Activated naive CD4-positive, alpha-beta T cell treated with anti-CD3 and anti-CD28 coated beads for 36 hours (primary cell): ENCODE measurements around the gene MAP3K2. TPM values are rescaled to one million over a fixed set of nuclear protein-coding genes. Genes with fewer than 3 reads are reported as not detected.
A peak's percentile ranks its signal among the peaks of the same experiment; 100 is the strongest.
"Not testable (repeated sequence)": the region's sequence is repeated elsewhere in the genome, so short reads cannot be mapped to it uniquely, and the experiment has no call there.

ENCODE experiments used
- CTCF ChIA-PET: fragments of 350-600 bp; sonication (Branson Sonifier 250); formaldehyde crosslinking; loops from one replicate; lab custom pipeline; 2021; ENCODE audit warnings: antibody characterized with exemption; lab: Charles Lee
- DNase-seq: peaks from one replicate; pipeline ENCODE4 v3.0.0-alpha.2; 2020
- H3K27ac Mint-ChIP-seq: one replicate; pipeline ENCODE4 v1.8.0; 2021; ENCODE audit warnings: mild to moderate bottlenecking, mixed read lengths
- H3K27me3 Mint-ChIP-seq: one replicate; pipeline ENCODE4 v1.8.0; 2021; ENCODE audit warnings: low read depth, mixed read lengths
- H3K36me3 Mint-ChIP-seq: one replicate; pipeline ENCODE4 v1.8.0; 2021; ENCODE audit warnings: low read depth, mixed read lengths
- H3K4me1 Mint-ChIP-seq: one replicate; pipeline ENCODE4 v1.8.0; 2021; ENCODE audit warnings: low read depth, mixed read lengths
- H3K4me3 Mint-ChIP-seq: one replicate; pipeline ENCODE4 v1.8.0; 2021; ENCODE audit warnings: mild to moderate bottlenecking, moderate library complexity, mixed read lengths
- H3K9me3 Mint-ChIP-seq: one replicate; pipeline ENCODE4 v1.8.0; 2021; ENCODE audit warnings: mixed read lengths
- intact Hi-C: fragments of 100-400 bp; cut with micrococcal nuclease; formaldehyde crosslinking; loops from one replicate; pipeline ENCODE4 v1.15.1; 2023
- total RNA-seq, 2 experiments: library from RNA; stranded (reverse); gene quantifications; one replicate each; pipeline ENCODE4 v1.2.3, GENCODE V29; 2021

The MAP3K2 gene
- total RNA-seq, 2 experiments from 2014 or later = 27.1 to 27.4 TPM

GRCh38 chr2:127409716-127410115 lies 21.9 kb upstream of the MAP3K2 start:
- intact Hi-C loops = loop anchor here (1.0 to 5.0 kb wide), 3 partner anchors 21 to 752 kb away; partner anchors contain the start of genes GYPC and SFT2D3
- not testable (repeated sequence) for H3K27me3 Mint-ChIP-seq, H3K9me3 Mint-ChIP-seq, H3K4me3 Mint-ChIP-seq, H3K36me3 Mint-ChIP-seq, H3K27ac Mint-ChIP-seq, DNase-seq
- H3K4me1 Mint-ChIP-seq = peaks cover 35% of the 10 kb centered on the region
- CTCF ChIA-PET = interaction anchor here (0.6 kb wide), 1 partner anchor 325 kb away, joined by 5 read pairs; no protein-coding TSS in a partner anchor

GRCh38 chr2:127408807-127409099 lies 21.0 kb upstream of the MAP3K2 start:
- Mint-ChIP-seq H3K4me3 (peak overlapping the region; percentile 11), H3K36me3 (no peaks in the 10 kb centered on the region), H3K9me3 (peaks cover 6% of the 10 kb centered on the region), H3K27me3 (peaks cover 6% of the 10 kb centered on the region), H3K4me1 (peaks cover 33% of the 10 kb centered on the region), H3K27ac (no peak overlapping the region)
- intact Hi-C loops = no loop called here
- no peak for DNase-seq
- CTCF ChIA-PET = no interaction called here

- no peaks in the 10 kb centered on the region for H3K36me3 Mint-ChIP-seq
- no peak overlapping the region for H3K27ac Mint-ChIP-seq
- H3K9me3 Mint-ChIP-seq = peaks cover 3% of the 10 kb centered on the region
- CTCF ChIA-PET = no interaction called here
- peak; percentile 88 for DNase-seq
- H3K4me3 Mint-ChIP-seq = peak overlapping the region; percentile 11
- H3K27me3 Mint-ChIP-seq = peaks cover 5% of the 10 kb centered on the region
- H3K4me1 Mint-ChIP-seq = peaks cover 32% of the 10 kb centered on the region
- intact Hi-C loops = no loop called here
Measured at GRCh38 chr2:127408004-127408806, 20.4 kb upstream of the MAP3K2 start.

DNA sequence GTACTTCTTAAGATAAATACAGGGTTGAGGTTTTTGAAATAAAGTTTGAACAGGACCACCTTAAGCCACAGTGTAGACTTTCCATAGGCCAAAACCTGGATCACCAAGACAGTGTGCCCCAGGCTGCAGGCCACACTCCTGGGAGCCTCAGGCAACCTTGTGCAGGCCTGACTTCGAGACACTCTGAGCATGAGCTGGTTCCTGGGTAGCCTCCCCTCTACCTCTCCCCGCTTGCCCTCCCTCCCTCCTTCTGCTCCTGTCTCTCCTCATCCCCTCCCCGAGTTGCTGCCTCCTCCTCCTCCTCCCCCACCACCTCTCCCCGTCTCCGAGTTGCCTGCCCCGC lies 19.9 kb upstream of the MAP3K2 start:
- peaks cover 2% of the 10 kb centered on the region for H3K27me3 Mint-ChIP-seq
- no peak overlapping the region for H3K27ac Mint-ChIP-seq
- H3K36me3 Mint-ChIP-seq = no peaks in the 10 kb centered on the region
- intact Hi-C loops = loop anchor here (1.0 kb wide), 1 partner anchor 9 kb away; no protein-coding TSS in a partner anchor
- CTCF ChIA-PET = no interaction called here
- H3K4me1 Mint-ChIP-seq = peaks cover 32% of the 10 kb centered on the region
- DNase-seq = no peak
- peak overlapping the region; percentile 15 for H3K4me3 Mint-ChIP-seq
- no peaks in the 10 kb centered on the region for H3K9me3 Mint-ChIP-seq

DNA sequence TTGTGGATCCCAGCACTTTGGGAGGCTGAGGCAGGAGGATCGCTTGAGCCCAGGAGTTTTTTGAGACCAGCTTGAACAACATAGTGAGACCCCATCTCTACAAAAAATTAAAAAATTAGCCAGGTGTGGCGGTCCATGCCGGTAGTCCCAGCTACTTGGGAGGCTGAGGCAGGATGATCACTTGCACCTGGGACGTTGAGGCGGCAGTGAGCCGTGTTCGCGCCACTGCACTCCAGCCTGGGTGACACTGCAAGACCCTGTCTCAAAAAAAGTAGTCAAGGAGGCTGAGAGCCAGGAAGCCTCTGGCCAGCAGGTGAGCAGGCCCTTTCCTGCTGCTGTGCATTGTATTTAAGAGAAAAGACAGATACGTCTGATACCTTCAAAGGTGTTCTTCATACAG lies 19.3 kb upstream of the MAP3K2 start:
- CTCF ChIA-PET = no interaction called here
- no peak overlapping the region for H3K4me3 Mint-ChIP-seq
- H3K4me1 Mint-ChIP-seq = peaks cover 30% of the 10 kb centered on the region
- H3K36me3 Mint-ChIP-seq = no peaks in the 10 kb centered on the region
- no peaks in the 10 kb centered on the region for H3K9me3 Mint-ChIP-seq
- no peak overlapping the region for H3K27ac Mint-ChIP-seq
- intact Hi-C loops = loop anchor here (1.0 kb wide), 1 partner anchor 9 kb away; no protein-coding TSS in a partner anchor
- DNase-seq = no peak
- H3K27me3 Mint-ChIP-seq = peaks cover 2% of the 10 kb centered on the region

GRCh38 chr2:127406454-127406853 lies 18.7 kb upstream of the MAP3K2 start:
- peaks cover 28% of the 10 kb centered on the region for H3K4me1 Mint-ChIP-seq
- H3K36me3 Mint-ChIP-seq = no peaks in the 10 kb centered on the region
- no peaks in the 10 kb centered on the region for H3K9me3 Mint-ChIP-seq
- CTCF ChIA-PET = no interaction called here
- no peak overlapping the region for H3K4me3 Mint-ChIP-seq
- no peak overlapping the region for H3K27ac Mint-ChIP-seq
- intact Hi-C loops = no loop called here
- DNase-seq = no peak
- H3K27me3 Mint-ChIP-seq = peaks cover 2% of the 10 kb centered on the region

DNA sequence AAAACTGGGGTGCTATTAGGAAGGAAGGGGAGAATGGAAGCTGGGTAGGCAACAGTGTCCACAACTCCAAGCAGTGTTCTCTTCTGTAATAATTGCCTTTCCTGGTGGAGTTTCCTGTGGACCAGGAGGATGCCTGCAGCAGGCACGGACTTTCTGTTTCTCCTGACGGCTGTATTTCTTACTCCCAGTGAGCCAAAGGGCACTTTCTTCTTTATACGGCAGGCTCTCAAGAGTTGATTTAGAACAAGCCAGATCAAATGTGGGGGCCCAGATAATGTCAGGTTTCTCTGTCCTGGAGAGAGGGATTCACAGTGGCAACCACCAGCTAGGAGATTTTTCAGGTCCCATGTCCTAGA lies 17.5 kb upstream of the MAP3K2 start:
- H3K4me3 Mint-ChIP-seq = no peak overlapping the region
- CTCF ChIA-PET = interaction anchor here (1.2 kb wide), 1 partner anchor 10 kb away, joined by 3 read pairs; no protein-coding TSS in a partner anchor
- intact Hi-C loops = no loop called here

DNA sequence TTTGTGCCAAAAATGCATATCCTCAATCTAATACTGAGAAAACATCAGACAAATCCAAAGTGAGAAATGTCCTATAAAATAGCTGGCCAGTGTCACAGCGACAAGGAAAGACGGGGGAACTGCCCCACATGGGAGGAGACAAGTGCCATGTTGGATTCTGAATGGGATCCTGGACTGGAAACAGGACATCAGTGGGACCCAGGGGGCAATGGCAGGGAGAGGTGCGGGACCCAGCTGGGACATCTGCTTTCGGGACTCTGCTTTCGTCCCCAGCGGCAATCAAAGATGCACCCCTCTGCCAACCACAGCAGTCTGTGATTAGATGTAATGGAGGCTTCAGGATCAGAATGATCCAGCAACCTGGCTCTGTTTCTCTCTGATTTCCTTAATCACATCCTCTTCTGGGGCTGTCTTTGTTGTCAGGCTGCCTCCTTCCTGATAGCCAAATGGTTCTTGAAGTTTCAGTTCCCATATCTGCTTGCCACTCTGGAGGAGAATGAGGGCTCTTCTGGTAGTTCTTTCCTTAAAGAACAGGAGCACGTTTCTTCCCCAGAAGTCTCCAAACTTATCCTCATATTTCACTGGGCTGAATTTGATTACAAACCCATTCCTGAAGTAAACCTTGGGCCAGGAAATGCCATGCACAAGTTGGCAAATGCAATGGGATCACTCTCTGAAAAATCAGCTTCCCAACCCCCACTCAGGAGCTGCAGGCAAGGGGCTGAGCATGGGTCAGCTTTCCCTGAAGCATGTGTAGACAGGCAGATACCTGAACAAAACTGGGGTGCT lies 16.9 kb upstream of the MAP3K2 start:
- Mint-ChIP-seq H3K4me1 (peaks cover 11% of the 10 kb centered on the region), H3K9me3 (no peaks in the 10 kb centered on the region), H3K36me3 (no peaks in the 10 kb centered on the region), H3K27me3 (peaks cover 2% of the 10 kb centered on the region), H3K27ac (no peak overlapping the region), H3K4me3 (no peak overlapping the region)
- intact Hi-C loops = no loop called here
- CTCF ChIA-PET = interaction anchor here (1.2 kb wide), 1 partner anchor 10 kb away, joined by 3 read pairs; no protein-coding TSS in a partner anchor
- no peak for DNase-seq

More for the DNA sequence above, 17.5 kb upstream of the MAP3K2 start:
- Mint-ChIP-seq H3K27ac (no peak overlapping the region), H3K4me1 (peaks cover 16% of the 10 kb centered on the region), H3K36me3 (no peaks in the 10 kb centered on the region), H3K9me3 (no peaks in the 10 kb centered on the region), H3K27me3 (peaks cover 2% of the 10 kb centered on the region)
- no peak for DNase-seq

DNA sequence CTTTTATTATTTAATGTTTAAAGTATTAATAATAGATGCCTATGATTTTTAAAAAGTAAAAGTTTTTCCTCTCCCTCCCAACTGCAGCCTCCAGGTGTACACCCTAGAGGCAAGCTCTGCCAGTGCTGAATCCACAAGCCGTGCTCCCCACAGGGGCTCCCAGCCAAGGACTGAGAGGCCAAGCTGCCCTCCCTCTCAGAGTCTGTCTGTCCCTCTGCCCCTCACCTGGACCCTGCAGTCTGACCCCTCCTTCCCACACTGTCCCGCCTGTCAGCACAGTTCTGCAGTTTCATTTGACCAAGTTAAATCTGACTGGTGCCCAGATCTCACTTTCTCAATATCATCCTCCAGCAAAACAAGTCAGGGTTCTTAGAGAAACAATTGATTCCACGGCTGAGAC lies 15.7 kb upstream of the MAP3K2 start:
- DNase-seq = no peak
- Mint-ChIP-seq H3K4me3 (no peak overlapping the region), H3K4me1 (peaks cover 9% of the 10 kb centered on the region), H3K9me3 (no peaks in the 10 kb centered on the region), H3K36me3 (no peaks in the 10 kb centered on the region), H3K27me3 (peaks cover 2% of the 10 kb centered on the region), H3K27ac (no peak overlapping the region)
- intact Hi-C loops = no loop called here
- CTCF ChIA-PET = no interaction called here

GRCh38 chr2:127401757-127402695 lies 14.3 kb upstream of the MAP3K2 start:
- intact Hi-C loops = no loop called here
- Mint-ChIP-seq H3K9me3 (no peaks in the 10 kb centered on the region), H3K4me1 (peaks cover 9% of the 10 kb centered on the region), H3K36me3 (no peaks in the 10 kb centered on the region), H3K27me3 (peaks cover 2% of the 10 kb centered on the region), H3K4me3 (no peak overlapping the region), H3K27ac (no peak overlapping the region)
- DNase-seq = no peak
- CTCF ChIA-PET = interaction anchor here (1.2 kb wide), 1 partner anchor 14 kb away, joined by 6 read pairs; no protein-coding TSS in a partner anchor

- H3K4me3 Mint-ChIP-seq = no peak overlapping the region
- no peaks in the 10 kb centered on the region for H3K36me3 Mint-ChIP-seq
- DNase-seq = no peak
- H3K4me1 Mint-ChIP-seq = peaks cover 9% of the 10 kb centered on the region
- no peak overlapping the region for H3K27ac Mint-ChIP-seq
- intact Hi-C loops = no loop called here
- H3K9me3 Mint-ChIP-seq = no peaks in the 10 kb centered on the region
- H3K27me3 Mint-ChIP-seq = peaks cover 2% of the 10 kb centered on the region
- CTCF ChIA-PET = no interaction called here
Measured at GRCh38 chr2:127400897-127401756, 13.4 kb upstream of the MAP3K2 start.
